GM21619 (cell line): ENCODE measurements around the gene OR5H14.
"Not testable (repeated sequence)": the region's sequence is repeated elsewhere in the genome, so short reads cannot be mapped to it uniquely, and the experiment has no call there.

Experiments
- ATAC-seq: cut with Tn5 transposase; IDR thresholded peaks from one replicate; pipeline ENCODE4 v1.9.1; 2021; ENCODE audit not compliant: unreplicated experiment

The OR5H14 gene

GRCh38 chr3:98147179-98147578 lies at the start of gene OR5H14:
TSS of gene OR5H14 (plus strand) at chr3:98147479. CDS start at chr3:98149386, 1,907 bp downstream.
- ATAC-seq: no peak

- no peak for ATAC-seq
Measured at GRCh38 chr3:98099848-98100247, 47.4 kb upstream of the OR5H14 start.

- ATAC-seq: no peak
Measured at GRCh38 chr3:98108162-98108561, 39.1 kb upstream of the OR5H14 start.

GRCh38 chr3:98109807-98110549 lies 37.3 kb upstream of the OR5H14 start:
- ATAC-seq: no peak

- ATAC-seq: no peak
Measured at GRCh38 chr3:98110550-98110908, 36.8 kb upstream of the OR5H14 start.

- ATAC-seq: no peak
Measured at GRCh38 chr3:98114264-98114663, 33.0 kb upstream of the OR5H14 start.

- no peak for ATAC-seq
Measured at GRCh38 chr3:98115717-98116116, 31.6 kb upstream of the OR5H14 start.

- ATAC-seq: no peak
Measured at GRCh38 chr3:98130421-98130820, 16.9 kb upstream of the OR5H14 start, which contains the start of gene OR5H1. TSS of gene OR5H1 (plus strand) at chr3:98130721. CDS start at chr3:98132698, 1,977 bp downstream.

- no peak for ATAC-seq
Measured at GRCh38 chr3:98136631-98137030, 10.6 kb upstream of the OR5H14 start.

GRCh38 chr3:98137826-98138557 lies 9.3 kb upstream of the OR5H14 start:
- ATAC-seq: not testable (repeated sequence)

GRCh38 chr3:98140531-98140930 lies 6.7 kb upstream of the OR5H14 start:
- ATAC-seq: no peak

- no peak for ATAC-seq
Measured at GRCh38 chr3:98148751-98149150, 1.5 kb downstream of the OR5H14 start.

- not testable (repeated sequence) for ATAC-seq
Measured at GRCh38 chr3:98149456-98149855, 2.2 kb downstream of the OR5H14 start.

- no peak for ATAC-seq
Measured at GRCh38 chr3:98151241-98151640, 4.0 kb downstream of the OR5H14 start.

GRCh38 chr3:98166396-98166795 lies 19.1 kb downstream of the OR5H14 start, which contains the start of gene OR5H15:
TSS of gene OR5H15 (plus strand) at chr3:98166696. CDS start at chr3:98168700, 2,004 bp downstream.
- no peak for ATAC-seq

GRCh38 chr3:98171071-98171470 lies 23.8 kb downstream of the OR5H14 start:
- ATAC-seq: no peak

GRCh38 chr3:98172621-98173020 lies 25.3 kb downstream of the OR5H14 start:
- no peak for ATAC-seq

GRCh38 chr3:98180319-98180890 lies 33.1 kb downstream of the OR5H14 start:
- ATAC-seq: no peak

GRCh38 chr3:98182196-98182595 lies 34.9 kb downstream of the OR5H14 start:
- no peak for ATAC-seq

GRCh38 chr3:98185180-98185579 lies 37.9 kb downstream of the OR5H14 start:
- ATAC-seq: no peak

- peak; percentile 90 for ATAC-seq
Measured at GRCh38 chr3:98188545-98188944, 41.3 kb downstream of the OR5H14 start.

GRCh38 chr3:98190911-98191310 lies 43.6 kb downstream of the OR5H14 start:
- not testable (repeated sequence) for ATAC-seq
